RWPE1 (cell line): ENCODE measurements around the gene HOXA9.
A peak's percentile ranks its signal among the peaks of the same experiment; 100 is the strongest.

Source experiments
- CTCF ChIA-PET: fragments of 350-600 bp; sonication (Branson Sonifier 250); formaldehyde crosslinking; extraction: SDS; loops from one replicate; lab custom pipeline; 2021; lab: Yijun Ruan, JAX
- POLR2A ChIA-PET: fragments of 400-600 bp; formaldehyde crosslinking; extraction: SDS; loops from one replicate; lab custom pipeline; 2020; ENCODE audit warnings: antibody characterized with exemption; ENCODE audit not compliant: low non-redundant PET; lab: Yijun Ruan, JAX
- DNase-seq: peaks from one replicate; pipeline ENCODE4 v3.0.0; 2012; ENCODE audit warnings: low spot score
- H3K27ac ChIP-seq: fragments of 450-650 bp; 2 replicates; pipeline ENCODE4 v1.5.1; 2017
- TF ChIP-seq, protein P1 (sequence below): fragments of 450-650 bp; conservative IDR thresholded peaks from 2 replicates; pipeline ENCODE4 v1.5.1; 2017; ENCODE audit warnings: low read depth, mild to moderate bottlenecking

The HOXA9 gene

GRCh38 chr7:27141137-27141922 lies 24.0 kb downstream of the HOXA9 start:
- TF ChIP-seq, protein P1, sequence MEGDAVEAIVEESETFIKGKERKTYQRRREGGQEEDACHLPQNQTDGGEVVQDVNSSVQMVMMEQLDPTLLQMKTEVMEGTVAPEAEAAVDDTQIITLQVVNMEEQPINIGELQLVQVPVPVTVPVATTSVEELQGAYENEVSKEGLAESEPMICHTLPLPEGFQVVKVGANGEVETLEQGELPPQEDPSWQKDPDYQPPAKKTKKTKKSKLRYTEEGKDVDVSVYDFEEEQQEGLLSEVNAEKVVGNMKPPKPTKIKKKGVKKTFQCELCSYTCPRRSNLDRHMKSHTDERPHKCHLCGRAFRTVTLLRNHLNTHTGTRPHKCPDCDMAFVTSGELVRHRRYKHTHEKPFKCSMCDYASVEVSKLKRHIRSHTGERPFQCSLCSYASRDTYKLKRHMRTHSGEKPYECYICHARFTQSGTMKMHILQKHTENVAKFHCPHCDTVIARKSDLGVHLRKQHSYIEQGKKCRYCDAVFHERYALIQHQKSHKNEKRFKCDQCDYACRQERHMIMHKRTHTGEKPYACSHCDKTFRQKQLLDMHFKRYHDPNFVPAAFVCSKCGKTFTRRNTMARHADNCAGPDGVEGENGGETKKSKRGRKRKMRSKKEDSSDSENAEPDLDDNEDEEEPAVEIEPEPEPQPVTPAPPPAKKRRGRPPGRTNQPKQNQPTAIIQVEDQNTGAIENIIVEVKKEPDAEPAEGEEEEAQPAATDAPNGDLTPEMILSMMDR, result no peak
- H3K27ac ChIP-seq, result peak overlapping the region; percentile 90
- CTCF ChIA-PET, result interaction anchor here (0.5 to 2.3 kb wide), 13 partner anchors 9 to 1429 kb away, joined by 3 to 10 read pairs (median 4); partner anchors contain the start of gene HOXA4
- DNase-seq, result no peak
- POLR2A ChIA-PET, result interaction anchor here (0.5 kb wide), 1 partner anchor 282 kb away, joined by 5 read pairs; no protein-coding TSS in a partner anchor

- no peak for DNase-seq
- CTCF ChIA-PET, result interaction anchor here (0.6 to 2.3 kb wide), 6 partner anchors 42 to 768 kb away, joined by 3 to 10 read pairs (median 4); no protein-coding TSS in a partner anchor
- TF ChIP-seq, protein P1, result no peak
- H3K27ac ChIP-seq, result peak overlapping the region; percentile 84
- POLR2A ChIA-PET, result no interaction called here
These were observed 25.0 kb downstream of the HOXA9 start for GRCh38 chr7:27140126-27140857.

GRCh38 chr7:27139334-27140125 lies 25.8 kb downstream of the HOXA9 start:
- H3K27ac ChIP-seq, result peak overlapping the region; percentile 84
- no peak for DNase-seq
- ChIA-PET POLR2A (no interaction called here), CTCF (interaction anchor here (0.6 kb wide), 3 partner anchors 8 to 767 kb away, joined by 3 to 7 read pairs (median 4); no protein-coding TSS in a partner anchor)
- TF ChIP-seq, protein P1, result no peak

- TF ChIP-seq, protein P1, result no peak
- ChIA-PET CTCF (interaction anchor here (0.6 kb wide), 2 partner anchors 8 to 41 kb away, joined by 3 to 7 read pairs; no protein-coding TSS in a partner anchor), POLR2A (no interaction called here)
- peak overlapping the region; percentile 84 for H3K27ac ChIP-seq
- DNase-seq, result no peak
These were observed 26.4 kb downstream of the HOXA9 start for GRCh38 chr7:27138985-27139333.

GRCh38 chr7:27138472-27138871 lies 26.9 kb downstream of the HOXA9 start:
- H3K27ac ChIP-seq, result no peak overlapping the region
- TF ChIP-seq, protein P1, result no peak
- DNase-seq, result no peak
- ChIA-PET POLR2A (no interaction called here), CTCF (no interaction called here)
